ENCODE data around the gene USP9Y.
"Not testable (repeated sequence)": the region's sequence is repeated elsewhere in the genome, so short reads cannot be mapped to it uniquely, and the experiment has no call there.

The USP9Y gene, protein sequence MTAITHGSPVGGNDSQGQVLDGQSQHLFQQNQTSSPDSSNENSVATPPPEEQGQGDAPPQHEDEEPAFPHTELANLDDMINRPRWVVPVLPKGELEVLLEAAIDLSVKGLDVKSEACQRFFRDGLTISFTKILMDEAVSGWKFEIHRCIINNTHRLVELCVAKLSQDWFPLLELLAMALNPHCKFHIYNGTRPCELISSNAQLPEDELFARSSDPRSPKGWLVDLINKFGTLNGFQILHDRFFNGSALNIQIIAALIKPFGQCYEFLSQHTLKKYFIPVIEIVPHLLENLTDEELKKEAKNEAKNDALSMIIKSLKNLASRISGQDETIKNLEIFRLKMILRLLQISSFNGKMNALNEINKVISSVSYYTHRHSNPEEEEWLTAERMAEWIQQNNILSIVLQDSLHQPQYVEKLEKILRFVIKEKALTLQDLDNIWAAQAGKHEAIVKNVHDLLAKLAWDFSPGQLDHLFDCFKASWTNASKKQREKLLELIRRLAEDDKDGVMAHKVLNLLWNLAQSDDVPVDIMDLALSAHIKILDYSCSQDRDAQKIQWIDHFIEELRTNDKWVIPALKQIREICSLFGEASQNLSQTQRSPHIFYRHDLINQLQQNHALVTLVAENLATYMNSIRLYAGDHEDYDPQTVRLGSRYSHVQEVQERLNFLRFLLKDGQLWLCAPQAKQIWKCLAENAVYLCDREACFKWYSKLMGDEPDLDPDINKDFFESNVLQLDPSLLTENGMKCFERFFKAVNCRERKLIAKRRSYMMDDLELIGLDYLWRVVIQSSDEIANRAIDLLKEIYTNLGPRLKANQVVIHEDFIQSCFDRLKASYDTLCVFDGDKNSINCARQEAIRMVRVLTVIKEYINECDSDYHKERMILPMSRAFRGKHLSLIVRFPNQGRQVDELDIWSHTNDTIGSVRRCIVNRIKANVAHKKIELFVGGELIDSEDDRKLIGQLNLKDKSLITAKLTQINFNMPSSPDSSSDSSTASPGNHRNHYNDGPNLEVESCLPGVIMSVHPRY (N-terminal part only)

GRCh38 chrY:12701181-12701695 is at the start of gene USP9Y:
TSS of gene USP9Y (plus strand) at chrY:12701231. CDS start at chrY:12709448, 8,217 bp downstream.
- DNase-seq (ENCODE audit: low spot score) (no peak), FAIRE-seq (no peak)

DNA sequence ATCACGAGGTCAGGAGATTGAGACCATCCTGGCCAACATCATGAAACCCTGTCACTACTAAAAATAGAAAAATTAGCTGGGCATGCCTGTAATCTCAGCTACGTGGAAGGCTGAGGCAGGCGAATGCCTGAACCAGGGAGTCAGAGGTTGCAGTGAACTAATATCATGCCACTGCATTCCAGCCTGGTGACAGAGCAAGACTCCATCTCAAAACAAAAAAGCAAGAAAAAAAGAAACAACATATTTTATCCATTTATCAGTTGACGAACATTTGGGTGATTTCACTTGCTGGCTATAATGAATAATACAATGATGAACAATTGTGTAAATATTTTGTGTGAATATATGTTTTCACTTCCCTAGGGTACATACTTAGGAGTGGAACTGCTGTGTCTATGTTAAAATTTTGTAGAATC is 49.4 kb upstream of the USP9Y start:
- FAIRE-seq (peak; percentile 86), DNase-seq (ENCODE audit: low spot score) (peak; percentile 89)

- DNase-seq (ENCODE audit: low spot score) (peak; percentile 54), FAIRE-seq (no peak)
Measured at GRCh38 chrY:12661745-12662681, 39.0 kb upstream of the USP9Y start.

GRCh38 chrY:12662745-12663591 is 38.1 kb upstream of the USP9Y start:
- DNase-seq (ENCODE audit: low spot score) (peak; percentile 58), FAIRE-seq (no peak)

DNA sequence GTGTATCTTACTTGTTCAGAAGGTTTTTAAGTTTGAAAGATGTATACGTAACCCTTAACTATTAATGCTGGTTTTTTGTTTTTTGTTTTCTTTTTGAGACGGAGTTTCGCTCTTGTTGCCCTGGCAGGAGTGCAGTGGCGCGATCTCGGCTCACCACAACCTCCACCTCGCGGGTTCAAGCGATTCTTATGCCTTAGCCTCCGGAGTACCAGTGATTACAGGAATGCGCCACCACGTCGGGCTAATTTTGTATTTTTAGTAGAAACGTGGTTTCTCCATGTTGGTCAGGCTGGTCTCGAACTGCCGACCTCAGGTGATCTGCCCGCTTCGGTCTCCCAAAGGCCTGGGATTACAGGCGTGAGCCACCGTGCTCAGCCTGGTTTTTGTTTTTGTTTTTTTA is 37.2 kb upstream of the USP9Y start:
- FAIRE-seq; DNase-seq (ENCODE audit: low spot score): not testable (repeated sequence)

DNA sequence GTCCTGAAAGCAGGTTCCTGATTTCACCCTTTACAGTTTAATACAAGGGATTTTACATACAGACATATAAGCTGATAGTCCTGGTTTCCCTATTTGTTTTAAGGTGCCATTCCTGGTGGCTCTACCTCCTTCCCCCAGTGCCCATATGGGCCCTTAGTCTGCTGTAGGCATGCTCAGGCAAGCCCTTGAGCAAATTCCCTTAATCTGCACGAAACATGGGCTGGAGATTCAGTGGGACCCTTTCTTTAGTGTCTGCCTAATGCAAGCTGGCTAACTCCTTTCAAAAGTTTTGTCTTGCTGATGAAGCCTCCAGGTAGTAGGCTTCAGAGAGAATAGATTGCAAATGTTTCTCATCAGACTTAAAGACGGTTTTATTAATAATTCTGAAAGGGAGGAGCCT is 22.9 kb upstream of the USP9Y start:
- FAIRE-seq (no peak), DNase-seq (ENCODE audit: low spot score) (no peak)

DNA sequence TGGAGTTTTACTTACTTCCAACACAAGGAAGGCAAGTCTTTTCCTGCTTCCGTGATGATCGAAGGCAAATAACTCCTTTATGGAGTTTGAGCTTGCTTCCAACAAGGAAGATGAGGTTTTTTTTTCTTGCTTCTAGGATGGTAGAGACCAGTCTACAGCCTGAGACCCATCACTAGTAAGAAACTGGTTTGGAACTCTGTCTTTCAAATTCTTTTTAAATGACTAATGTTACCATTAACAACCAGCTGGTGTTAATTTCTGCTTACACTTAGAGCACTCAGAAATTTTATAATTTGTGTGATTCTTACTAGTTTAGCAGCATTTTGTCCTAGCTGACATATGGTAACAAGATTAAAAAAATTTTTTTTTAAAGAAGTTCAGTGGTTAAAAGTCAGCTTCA is 19.5 kb upstream of the USP9Y start:
- no peak for FAIRE-seq

DNA sequence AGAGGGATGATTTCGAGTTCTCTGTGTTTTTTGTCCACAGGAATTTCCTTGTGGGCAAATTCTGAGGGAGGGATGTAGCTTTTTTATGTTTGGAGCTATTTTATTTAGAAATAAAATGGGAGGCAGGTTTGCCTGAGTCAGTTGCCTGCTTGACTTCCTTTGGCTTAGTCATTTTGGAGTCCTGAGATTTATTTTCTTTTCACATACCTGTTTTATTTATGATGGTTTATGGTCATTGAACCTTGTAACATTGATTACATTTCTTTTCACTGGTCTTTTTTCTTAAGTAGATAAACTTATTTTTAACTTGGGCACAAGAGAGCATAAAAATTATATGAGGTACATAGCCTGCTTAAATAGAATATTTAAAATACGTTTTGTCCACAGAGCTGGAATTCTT is 12.7 kb upstream of the USP9Y start:
- peak; percentile 11 for FAIRE-seq
- no peak for DNase-seq (ENCODE audit: low spot score)

More for the DNA sequence above, 19.5 kb upstream of the USP9Y start:
- no peak for DNase-seq (ENCODE audit: low spot score)

DNA sequence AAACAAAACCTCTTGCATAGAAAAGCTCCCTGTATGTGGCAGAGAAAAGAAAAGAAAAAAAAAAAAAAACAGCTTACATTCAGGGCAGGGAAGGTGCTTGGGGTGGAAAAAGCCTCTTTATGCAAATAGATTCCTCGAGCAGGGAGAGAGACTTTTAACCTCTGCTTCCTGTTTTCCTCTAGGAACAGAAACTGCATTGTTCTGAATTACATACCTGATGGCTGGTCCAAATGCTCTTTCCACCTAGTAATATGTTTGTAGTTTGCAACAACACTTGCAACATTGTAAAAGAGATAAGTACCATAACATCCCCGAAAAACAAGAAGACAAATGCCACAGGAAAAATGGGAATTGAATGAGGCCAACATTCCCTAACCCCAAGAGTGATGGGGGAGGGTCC is 944 bp upstream of the USP9Y start:
- FAIRE-seq (no peak), DNase-seq (ENCODE audit: low spot score) (no peak)

DNA sequence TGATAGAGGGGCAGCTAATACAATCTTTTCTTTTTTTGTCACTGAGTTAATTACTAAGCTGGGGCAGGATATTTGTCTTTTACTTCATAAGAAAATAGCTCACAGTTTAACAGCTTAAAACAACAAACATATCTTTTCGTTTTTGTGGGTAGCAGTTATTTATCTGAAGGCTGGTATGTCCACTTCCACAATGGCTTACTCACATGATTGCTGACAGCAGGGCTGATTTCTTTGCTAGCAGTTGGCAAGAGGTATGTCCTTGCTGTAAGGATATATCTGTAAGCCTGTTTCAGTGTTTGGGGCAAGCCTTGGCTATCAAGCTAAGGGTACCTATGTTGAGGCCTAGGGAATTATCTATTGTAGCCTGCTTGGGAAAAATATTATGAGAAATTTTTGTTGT is 1.1 kb downstream of the USP9Y start:
- no peak for DNase-seq (ENCODE audit: low spot score)
- no peak for FAIRE-seq

GRCh38 chrY:12710460-12710859 is 9.4 kb downstream of the USP9Y start:
- no peak for FAIRE-seq

DNA sequence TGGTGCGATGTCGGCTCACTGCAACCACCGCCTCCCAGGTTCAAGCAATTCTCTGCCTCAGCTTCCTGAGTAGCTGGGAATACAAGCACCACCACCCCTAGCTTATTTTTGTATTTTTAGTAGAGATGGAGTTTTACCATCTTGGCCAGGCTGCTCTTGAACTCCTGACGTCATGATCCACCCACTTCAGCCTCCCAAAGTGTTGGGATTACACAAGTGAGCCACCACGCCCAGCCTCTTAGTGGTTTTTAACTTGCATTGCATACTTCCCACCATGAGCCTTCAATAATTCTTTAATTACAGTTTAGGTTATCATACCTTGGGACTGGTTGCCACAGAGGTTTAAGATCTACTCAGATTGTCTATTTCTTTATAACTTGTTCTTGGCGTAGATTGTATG is 14.3 kb downstream of the USP9Y start:
- FAIRE-seq (no peak), DNase-seq (ENCODE audit: low spot score) (no peak)

More at GRCh38 chrY:12710460-12710859, 9.4 kb downstream of the USP9Y start:
- no peak for DNase-seq (ENCODE audit: low spot score)

DNA sequence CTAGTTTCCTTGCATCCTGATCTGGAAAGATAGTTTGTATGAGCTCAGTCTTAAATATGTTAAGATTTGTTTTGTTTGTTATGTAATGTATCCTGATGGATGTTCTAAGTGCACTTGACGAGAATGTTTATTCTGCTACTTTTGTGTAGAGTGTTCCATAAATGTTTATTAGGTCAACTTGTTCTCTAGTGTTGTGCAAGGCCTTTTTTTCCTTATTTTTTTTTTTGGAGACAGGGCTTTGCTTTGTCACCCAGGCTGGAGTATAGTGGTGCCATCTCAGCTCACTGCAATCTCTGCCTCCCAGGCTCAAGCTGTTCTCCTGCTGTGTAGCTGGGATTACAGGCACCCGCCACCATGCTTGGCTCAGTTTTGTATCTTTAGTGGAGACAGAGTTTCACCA is 28.7 kb downstream of the USP9Y start:
- DNase-seq (ENCODE audit: low spot score) (no peak), FAIRE-seq (no peak)

DNA sequence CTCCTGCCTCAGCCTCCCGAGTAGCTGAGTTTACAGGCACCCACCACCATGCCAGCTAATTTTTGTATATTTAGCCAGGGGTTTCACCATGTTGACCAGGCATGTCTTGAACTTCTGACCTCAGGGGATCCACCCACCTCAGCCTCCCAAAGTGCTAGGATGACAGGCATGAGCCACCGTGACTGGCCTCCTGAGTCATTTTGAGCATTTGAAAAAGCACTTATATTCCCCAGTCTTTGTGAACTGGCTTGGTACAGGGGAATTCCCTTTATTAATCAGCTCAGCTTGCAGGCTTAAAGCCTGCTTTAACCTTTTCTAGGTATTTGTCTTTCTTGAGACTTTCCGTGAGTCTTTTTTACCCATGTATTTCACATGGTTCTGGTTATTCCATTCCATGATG is 32.6 kb downstream of the USP9Y start:
- FAIRE-seq = peak; percentile 93
- DNase-seq (ENCODE audit: low spot score) = peak; percentile 77

DNA sequence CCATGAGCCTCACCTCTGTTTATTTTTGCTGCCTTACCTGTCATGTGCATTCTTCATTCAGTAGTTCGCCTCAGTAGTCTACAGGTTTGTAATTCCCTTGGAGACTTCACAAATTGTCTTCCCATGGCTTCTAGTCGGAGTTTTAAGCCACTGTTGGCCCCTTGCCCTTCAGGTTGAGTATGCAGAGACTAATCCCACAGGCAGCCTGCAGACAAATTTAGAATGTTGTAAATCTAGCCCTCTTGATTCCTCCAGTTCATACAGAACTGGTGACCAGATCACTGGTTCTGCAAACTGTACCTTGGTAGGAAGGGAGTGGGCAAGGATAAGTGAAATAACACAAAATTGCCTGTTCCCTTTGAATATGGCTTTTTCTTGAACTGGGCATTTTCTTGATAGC is 33.0 kb downstream of the USP9Y start:
- FAIRE-seq = no peak
- DNase-seq (ENCODE audit: low spot score) = peak; percentile 25

GRCh38 chrY:12741414-12741813 is 40.4 kb downstream of the USP9Y start:
- FAIRE-seq (no peak), DNase-seq (ENCODE audit: low spot score) (no peak)

- no peak for DNase-seq (ENCODE audit: low spot score)
- FAIRE-seq = no peak
Measured at GRCh38 chrY:12742725-12743124, 41.7 kb downstream of the USP9Y start.

GRCh38 chrY:12744091-12744490 is 43.1 kb downstream of the USP9Y start:
- no peak for FAIRE-seq

DNA sequence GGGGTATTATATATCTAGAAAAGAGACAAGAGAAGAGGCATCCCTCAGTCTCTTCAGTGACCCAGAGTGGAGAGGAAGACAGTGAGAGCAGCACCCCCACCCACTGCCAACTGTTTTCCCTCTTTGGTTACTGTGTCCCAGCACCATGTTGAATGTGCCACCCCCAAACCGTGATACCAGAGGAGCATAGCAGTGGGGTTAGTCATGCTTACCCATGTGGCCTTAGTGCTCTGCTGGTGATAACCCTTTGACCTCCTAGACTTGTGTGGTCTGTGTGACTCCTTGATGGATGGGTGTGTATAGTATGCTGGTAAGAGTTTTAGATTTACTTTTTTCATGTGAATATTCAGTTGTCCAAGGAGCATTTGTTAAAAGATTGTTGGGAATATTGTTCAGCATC is 48.3 kb downstream of the USP9Y start:
- peak; percentile 73 for FAIRE-seq
- peak; percentile 77 for DNase-seq (ENCODE audit: low spot score)

More at GRCh38 chrY:12744091-12744490, 43.1 kb downstream of the USP9Y start:
- no peak for DNase-seq (ENCODE audit: low spot score)

DNA sequence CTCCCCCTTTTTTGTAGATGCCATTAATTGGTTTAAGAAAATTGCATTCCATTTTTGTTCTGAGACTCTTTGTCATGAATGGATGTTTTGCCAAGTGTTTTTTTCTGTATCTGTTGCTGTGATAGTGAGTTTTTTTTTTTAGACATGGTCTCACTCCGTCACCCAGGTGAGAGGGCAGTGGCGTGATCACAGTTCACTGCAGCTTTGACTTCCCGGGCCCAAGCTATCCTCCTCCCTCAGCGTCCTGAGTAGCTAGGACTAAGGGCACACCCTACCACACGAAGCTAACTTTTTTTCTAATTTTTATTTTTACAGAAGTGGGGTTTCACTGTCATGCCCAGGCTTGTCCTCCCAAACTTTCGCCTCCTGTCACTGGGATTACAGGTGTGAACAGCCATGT is 51.8 kb downstream of the USP9Y start:
- FAIRE-seq = no peak

More for the DNA sequence above, 51.8 kb downstream of the USP9Y start:
- DNase-seq (ENCODE audit: low spot score) = no peak
